8988T (cell line): ENCODE measurements around the gene PLEKHG3.

Source experiments
- DNase-seq: peaks from one replicate; pipeline ENCODE4 v3.0.0; 2011

PLEKHG3 gene

GRCh38 chr14:64790478-64790877 lies 86.3 kb downstream of the PLEKHG3 start:
- DNase-seq: no peak

- DNase-seq: no peak
These were observed 88.0 kb downstream of the PLEKHG3 start for GRCh38 chr14:64792231-64792630.

- DNase-seq: no peak
These were observed 88.8 kb downstream of the PLEKHG3 start for GRCh38 chr14:64792871-64793560.

- no peak for DNase-seq
These were observed 91.0 kb downstream of the PLEKHG3 start for GRCh38 chr14:64795211-64795610.

GRCh38 chr14:64795921-64796320 lies 91.7 kb downstream of the PLEKHG3 start:
- DNase-seq: no peak

- DNase-seq: no peak
These were observed 92.1 kb downstream of the PLEKHG3 start for GRCh38 chr14:64796369-64796768.

- no peak for DNase-seq
These were observed 95.3 kb downstream of the PLEKHG3 start for GRCh38 chr14:64799555-64799954.
